AG08395 (cell line): ENCODE data around the gene TGFBR2.
A peak's percentile ranks its signal among the peaks of the same experiment; 100 is the strongest.
"Not testable (repeated sequence)": the region's sequence is repeated elsewhere in the genome, so short reads cannot be mapped to it uniquely, and the experiment has no call there.

Source experiments
- DNase-seq: peaks from one replicate; pipeline ENCODE4 v3.0.0; 2012; ENCODE audit warnings: mixed read lengths, low spot score

Gene TGFBR2

GRCh38 chr3:30619318-30619717, 12.9 kb downstream of the TGFBR2 start:
- DNase-seq: no peak

- DNase-seq: no peak
These were observed 14.3 kb downstream of the TGFBR2 start for GRCh38 chr3:30620402-30621360.

GRCh38 chr3:30621576-30621975, 15.2 kb downstream of the TGFBR2 start:
- DNase-seq: no peak

- DNase-seq: no peak
These were observed 15.7 kb downstream of the TGFBR2 start for GRCh38 chr3:30622047-30622545.

- DNase-seq: no peak
These were observed 16.4 kb downstream of the TGFBR2 start for GRCh38 chr3:30622790-30623189.

- DNase-seq: peak; percentile 4
These were observed 16.9 kb downstream of the TGFBR2 start for GRCh38 chr3:30623351-30623750.

GRCh38 chr3:30624480-30624879, 18.1 kb downstream of the TGFBR2 start:
- DNase-seq: not testable (repeated sequence)

- DNase-seq: peak; percentile 14
These were observed 19.4 kb downstream of the TGFBR2 start for GRCh38 chr3:30625541-30626438.

GRCh38 chr3:30626443-30627180, 20.2 kb downstream of the TGFBR2 start:
- peak; percentile 38 for DNase-seq

GRCh38 chr3:30628205-30628900, 22.0 kb downstream of the TGFBR2 start:
- DNase-seq: no peak

GRCh38 chr3:30628901-30629590, 22.6 kb downstream of the TGFBR2 start:
- DNase-seq: no peak

- no peak for DNase-seq
These were observed 23.3 kb downstream of the TGFBR2 start for GRCh38 chr3:30629746-30630145.

GRCh38 chr3:30630238-30631030, 24.0 kb downstream of the TGFBR2 start:
- no peak for DNase-seq

GRCh38 chr3:30631243-30631904, 25.0 kb downstream of the TGFBR2 start:
- no peak for DNase-seq

GRCh38 chr3:30632065-30632464, 25.7 kb downstream of the TGFBR2 start:
- DNase-seq: no peak

- DNase-seq: no peak
These were observed 26.1 kb downstream of the TGFBR2 start for GRCh38 chr3:30632521-30632920.

- no peak for DNase-seq
These were observed 27.3 kb downstream of the TGFBR2 start for GRCh38 chr3:30633718-30634117.

- DNase-seq: no peak
These were observed 28.6 kb downstream of the TGFBR2 start for GRCh38 chr3:30634761-30635735.
